B cell (primary cell): ENCODE data around the gene ATG4D. TPM values are rescaled to one million over a fixed set of nuclear protein-coding genes. Genes with fewer than 3 reads are reported as not detected.

Experiments used
- ATAC-seq: fragments of 200-7000 bp; cut with Tn5 transposase; one replicate; pipeline ENCODE4 v1.10.0; 2021; ENCODE audit warnings: low read depth, mild to moderate bottlenecking, moderate number of reproducible peaks, moderate library complexity
- CTCF ChIA-PET: fragments of 350-600 bp; sonication (Branson Sonifier 250); formaldehyde crosslinking; loops from one replicate; lab custom pipeline; 2021; ENCODE audit warnings: antibody characterized with exemption, inconsistent platforms; lab: Charles Lee
- POLR2A ChIA-PET: fragments of 350-600 bp; sonication (Branson Sonifier 250); formaldehyde crosslinking; loops from one replicate; lab custom pipeline; 2021; ENCODE audit warnings: antibody characterized with exemption; lab: Charles Lee
- DNase-seq: peaks from one replicate; pipeline ENCODE4 v3.0.0; 2013
- H2AFZ ChIP-seq: 2 replicates; pipeline ENCODE4 v1.6.1; 2012; ENCODE audit warnings: mild to moderate bottlenecking, low read depth, low read length; ENCODE audit not compliant: insufficient read depth, poor library complexity, severe bottlenecking
- H3K27ac ChIP-seq, 2 donors: 1 replicate in 1 of 2; 2 replicates in 1 of 2; pipeline ENCODE4 v1.5.1; 2012 to 2013; ENCODE audit warnings: low read length in 2 of 2, mild to moderate bottlenecking in 2 of 2, moderate library complexity in 1 of 2
- H3K27me3 ChIP-seq, 4 experiments: fragments of 200-600 bp in 1 of 4; sonication (generic) in 1 of 4; replicated peaks in 1 of 4; 1 replicate in 2 of 4; 2 replicates in 2 of 4; pipeline versions ENCODE4 v1.6.1 to v1.7.0; 2013 to 2016; ENCODE audit warnings: low read length in 3 of 4, mild to moderate bottlenecking in 2 of 4, mixed read lengths in 1 of 4, moderate library complexity in 1 of 4; ENCODE audit not compliant: insufficient read depth in 4 of 4, control insufficient read depth in 3 of 4; ENCODE audit errors: control extremely low read depth in 1 of 4
- H3K36me3 ChIP-seq, 2 experiments: replicated peaks in 1 of 2; 1 replicate in 1 of 2; 2 replicates in 1 of 2; pipeline versions ENCODE4 v1.6.1 to v1.7.1; 2013; ENCODE audit warnings: low read length in 1 of 2; ENCODE audit not compliant: insufficient read depth in 2 of 2, control insufficient read depth in 1 of 2; ENCODE audit errors: control extremely low read depth in 1 of 2, extremely low read depth in 1 of 2
- H3K4me1 ChIP-seq, 2 donors: fragments of 200-600 bp in 1 of 2; sonication (generic) in 1 of 2; 1 replicate in 1 of 2; 2 replicates in 1 of 2; pipeline versions ENCODE4 v1.5.1 to v1.6.1; 2013 to 2017; ENCODE audit warnings: low read length in 2 of 2; ENCODE audit not compliant: control insufficient read depth in 2 of 2, insufficient read depth in 2 of 2
- H3K4me2 ChIP-seq: replicated peaks from 2 replicates; pipeline ENCODE3; 2012; ENCODE audit warnings: mild to moderate bottlenecking, low read depth, low read length; ENCODE audit not compliant: poor library complexity, severe bottlenecking
- H3K4me3 ChIP-seq, 5 experiments: fragments of 200-600 bp in 1 of 5; sonication (generic) in 1 of 5; 1 replicate in 3 of 5; 2 replicates in 2 of 5; pipeline versions ENCODE4 v1.5.1 to v1.7.0; 2011 to 2016; ENCODE audit warnings: low read length in 4 of 5, mild to moderate bottlenecking in 4 of 5, low read depth in 2 of 5, control low read depth in 1 of 5, moderate library complexity in 1 of 5; ENCODE audit not compliant: insufficient read depth in 1 of 5; ENCODE audit errors: control extremely low read depth in 1 of 5, extremely low read depth in 1 of 5
- H3K79me2 ChIP-seq: fragments of 200-600 bp; sonication (generic); one replicate; pipeline ENCODE4 v1.6.0; 2016; ENCODE audit warnings: low read length; ENCODE audit not compliant: control insufficient read depth, insufficient read depth
- H3K9ac ChIP-seq: fragments of 200-600 bp; sonication (generic); 2 replicates; pipeline ENCODE4 v1.6.1; 2017; ENCODE audit warnings: mild to moderate bottlenecking, low read length, moderate library complexity
- H3K9me3 ChIP-seq, 3 donors: one replicate each; pipeline versions ENCODE4 v1.6.1 to v1.7.1; 2013; ENCODE audit warnings: low read length in 2 of 3; ENCODE audit not compliant: control insufficient read depth in 2 of 3, insufficient read depth in 1 of 3; ENCODE audit errors: control extremely low read depth in 1 of 3
- H4K20me1 ChIP-seq: 2 replicates; pipeline ENCODE4 v1.6.0; 2012; ENCODE audit warnings: mild to moderate bottlenecking, low read length; ENCODE audit not compliant: insufficient read depth, control insufficient read depth, poor library complexity, severe bottlenecking
- H3K27ac Mint-ChIP-seq: one replicate; pipeline ENCODE4 v1.8.0; 2021; ENCODE audit warnings: mixed read lengths
- H3K27me3 Mint-ChIP-seq: one replicate; pipeline ENCODE4 v1.8.0; 2021; ENCODE audit warnings: mixed read lengths
- H3K4me1 Mint-ChIP-seq: one replicate; pipeline ENCODE4 v1.8.0; 2021; ENCODE audit warnings: mixed read lengths
- H3K4me3 Mint-ChIP-seq: one replicate; pipeline ENCODE4 v1.8.0; 2021; ENCODE audit warnings: mixed read lengths
- H3K9me3 Mint-ChIP-seq: one replicate; pipeline ENCODE4 v1.8.0; 2022; ENCODE audit warnings: mixed read lengths; ENCODE audit not compliant: insufficient read depth
- CTCF ChIP-seq: fragments of 200-600 bp; IDR thresholded peaks from one replicate; pipeline ENCODE4 v1.8.0; 2022; ENCODE audit warnings: antibody characterized with exemption, mild to moderate bottlenecking
- EZH2 ChIP-seq: IDR thresholded peaks from 2 replicates; pipeline ENCODE4 v1.6.1; 2012; ENCODE audit warnings: borderline replicate concordance, low read depth, mild to moderate bottlenecking, moderate library complexity, low read length; ENCODE audit not compliant: insufficient read depth, poor library complexity, severe bottlenecking
- WGBS: methylation state at CpG from one replicate; pipeline ENCODE4 v1.1.5; 2013; ENCODE audit warnings: missing lambda C conversion rate; ENCODE audit not compliant: insufficient coverage; 5-methylcytosine and 5-hydroxymethylcytosine counted together
- intact Hi-C: fragments of 100-400 bp; cut with micrococcal nuclease; formaldehyde crosslinking; loops from one replicate; pipeline ENCODE4 v1.10.0; 2022
- polyA plus RNA-seq: library from polyadenylated mRNA; depleted of rRNA; stranded (reverse); fragments of >200 nt; gene quantifications from 2 replicates; pipeline ENCODE4 v1.2.3, GENCODE V29; 2012
- total RNA-seq, 2 donors: library from RNA; stranded (reverse); fragments of 120-200 nt in 1 of 2; gene quantifications; 1 replicate in 1 of 2; 2 replicates in 1 of 2; pipeline versions ENCODE4 v1.2.3 to v1.2.4, GENCODE V29; 2013 to 2022

ATG4D gene
- total and polyA plus RNA-seq, 2 donors (not counting 1 experiment from before 2014, with no cell fraction given), result 58.8 to 75.5 TPM

- 93% methylated on average over 11 of the region's 15 CpGs for WGBS
- H3K27ac Mint-ChIP-seq, result no peak overlapping the region
- H3K27me3 Mint-ChIP-seq, result peaks cover 32% of the 10 kb centered on the region
- Histone ChIP-seq H3K4me1 (peaks cover 25 to 27% of the 10 kb centered on the region in 2 donors), H2AFZ (no peak overlapping the region), H3K36me3 (no peaks in the 10 kb centered on the region), H4K20me1 (no peaks in the 10 kb centered on the region), H3K9me3 (peaks cover 0 to 8% (median 0%) of the 10 kb centered on the region in 3 donors), H3K27ac (no peak overlapping the region), H3K27me3 (peaks cover 1 to 54% (median 24%) of the 10 kb centered on the region in 4 experiments), H3K9ac (no peak overlapping the region), H3K4me2 (no peak overlapping the region), H3K4me3 (no peak overlapping the region), H3K79me2 (no peaks in the 10 kb centered on the region)
- no peaks in the 10 kb centered on the region for H3K9me3 Mint-ChIP-seq
- TF ChIP-seq EZH2, result no peak
- no peak for TF ChIP-seq CTCF
- DNase-seq, result no peak
- ChIA-PET POLR2A (no interaction called here), CTCF (interaction anchor here (0.5 to 1.2 kb wide), 2 partner anchors 41 to 61 kb away, joined by 3 read pairs; no protein-coding TSS in a partner anchor)
- H3K4me3 Mint-ChIP-seq, result no peak overlapping the region
- ATAC-seq, result no peak
- peaks cover 24% of the 10 kb centered on the region for H3K4me1 Mint-ChIP-seq
- intact Hi-C loops, result no loop called here
Observed at GRCh38 chr19:10520652-10521318, 22.9 kb upstream of the ATG4D start.

- peaks cover 0 to 46% (median 18%) of the 10 kb centered on the region in 4 experiments for H3K27me3 ChIP-seq
- no peak overlapping the region for H3K4me2 ChIP-seq
- CTCF ChIA-PET, result interaction anchor here (0.6 to 1.2 kb wide), 2 partner anchors 14 to 124 kb away, joined by 3 to 6 read pairs; no protein-coding TSS in a partner anchor
- TF ChIP-seq CTCF (no peak), EZH2 (no peak)
- peaks cover 25 to 27% of the 10 kb centered on the region in 2 donors for H3K4me1 ChIP-seq
- no peak overlapping the region for H3K4me3 ChIP-seq
- H3K9ac ChIP-seq, result no peak overlapping the region
- 81% methylated on average over 11 of the region's 13 CpGs for WGBS
- no peaks in the 10 kb centered on the region for H3K36me3 ChIP-seq
- no peak overlapping the region for H2AFZ ChIP-seq
- H3K27ac Mint-ChIP-seq, result no peak overlapping the region
- ATAC-seq (no peak), DNase-seq (no peak)
- H3K9me3 ChIP-seq, result peaks cover 0 to 8% (median 0%) of the 10 kb centered on the region in 3 donors
- no peaks in the 10 kb centered on the region for H3K9me3 Mint-ChIP-seq
- POLR2A ChIA-PET, result no interaction called here
- H3K27me3 Mint-ChIP-seq, result peaks cover 26% of the 10 kb centered on the region
- H3K4me3 Mint-ChIP-seq, result no peak overlapping the region
- no peaks in the 10 kb centered on the region for H4K20me1 ChIP-seq
- H3K4me1 Mint-ChIP-seq, result peaks cover 20% of the 10 kb centered on the region
- H3K27ac ChIP-seq, result no peak overlapping the region
- H3K79me2 ChIP-seq, result no peaks in the 10 kb centered on the region
- intact Hi-C loops, result no loop called here
Observed at GRCh38 chr19:10521461-10522171, 22.1 kb upstream of the ATG4D start.
